Measurements from ENCODE around the gene FFAR1.

FFAR1 gene

DNA sequence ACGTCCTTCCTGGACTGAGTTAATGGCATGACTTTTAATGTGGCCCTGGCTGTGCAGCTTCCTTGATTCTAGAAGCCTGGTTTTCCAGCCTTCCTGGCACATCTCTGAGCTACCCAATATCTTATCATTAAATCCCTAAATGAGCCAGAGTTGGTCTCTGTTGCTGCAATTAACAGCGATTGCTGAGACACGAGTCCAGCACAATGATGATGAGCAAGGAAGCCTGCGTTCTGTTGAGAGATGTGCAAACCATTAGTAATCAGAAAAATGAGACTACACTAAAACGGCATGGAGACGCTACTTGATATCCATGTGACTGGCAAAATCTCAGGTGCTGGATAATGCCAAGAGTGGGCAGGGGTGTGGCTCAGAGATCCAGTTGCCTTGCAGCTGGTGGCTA, 49.4 kb downstream of the FFAR1 start:
- 94% methylated on average over 6 of the region's 6 CpGs for WGBS
- Histone ChIP-seq H3K27ac (ENCODE audit: low read depth, low read length) (no peak overlapping the region), H3K4me1 (ENCODE audit: insufficient read depth, low read length) (no peaks in the 10 kb centered on the region), H3K4me3 (ENCODE audit: low read length) (no peak overlapping the region), H3K9me3 (ENCODE audit: insufficient read depth, low read depth, low read length) (no peaks in the 10 kb centered on the region), H3K9ac (ENCODE audit: low read depth, low read length) (no peak overlapping the region), H3K27me3 (ENCODE audit: insufficient read depth, low read length) (no peaks in the 10 kb centered on the region), H3K36me3 (ENCODE audit: insufficient read depth, low read length) (no peaks in the 10 kb centered on the region)

Measured in HUES64 (cell line).